Neural progenitor cell (in vitro differentiated cells): ENCODE measurements around the gene VAT1. TPM values are rescaled to one million over a fixed set of nuclear protein-coding genes. Genes with fewer than 3 reads are reported as not detected.

Experiments used
- DNase-seq: peaks from one replicate; pipeline ENCODE4 v3.0.0-alpha.2; 2016; ENCODE audit warnings: low spot score
- H2AFZ ChIP-seq: fragments of 200-600 bp; sonication (generic); replicated peaks from 2 replicates; pipeline ENCODE4 v1.6.1; 2016; ENCODE audit warnings: antibody characterized with exemption
- H3F3A ChIP-seq: fragments of 200-600 bp; sonication (generic); 2 replicates; pipeline ENCODE4 v1.6.1; 2016; ENCODE audit warnings: antibody characterized with exemption, low read depth
- H3K27ac ChIP-seq: fragments of 200-600 bp; sonication (generic); 2 replicates; pipeline ENCODE4 v1.5.1; 2016; ENCODE audit warnings: mild to moderate bottlenecking
- H3K27me3 ChIP-seq: fragments of 200-600 bp; sonication (generic); 2 replicates; pipeline ENCODE4 v1.6.1; 2016; ENCODE audit warnings: mild to moderate bottlenecking, moderate library complexity
- H3K36me3 ChIP-seq: fragments of 200-600 bp; sonication (generic); 2 replicates; pipeline ENCODE4 v1.5.1; 2016
- H3K4me1 ChIP-seq: fragments of 200-600 bp; sonication (generic); 2 replicates; pipeline ENCODE4 v1.6.1; 2016; ENCODE audit warnings: mixed run types
- H3K4me2 ChIP-seq: fragments of 200-600 bp; sonication (generic); 2 replicates; pipeline ENCODE4 v1.6.1; 2016
- H3K4me3 ChIP-seq: fragments of 200-600 bp; sonication (generic); 2 replicates; pipeline ENCODE4 v1.5.1; 2016
- H3K79me2 ChIP-seq: fragments of 200-600 bp; sonication (generic); 2 replicates; pipeline ENCODE4 v1.6.1; 2016; ENCODE audit warnings: low read depth
- H3K9ac ChIP-seq: fragments of 200-600 bp; sonication (generic); 2 replicates; pipeline ENCODE4 v1.6.1; 2016
- H3K9me3 ChIP-seq: fragments of 200-600 bp; sonication (generic); 2 replicates; pipeline ENCODE4 v1.5.1; 2016; ENCODE audit warnings: low read depth
- H4K20me1 ChIP-seq: fragments of 200-600 bp; sonication (generic); 2 replicates; pipeline ENCODE4 v1.6.1; 2016; ENCODE audit warnings: low read depth
- H3K27ac Mint-ChIP-seq: 3 replicates; pipeline ENCODE4 v1.8.0; 2021; ENCODE audit warnings: mixed read lengths
- H3K27me3 Mint-ChIP-seq: 2 replicates; pipeline ENCODE4 v1.8.0; 2022; ENCODE audit warnings: low read depth, mild to moderate bottlenecking, inconsistent platforms, moderate library complexity, mixed read lengths; ENCODE audit not compliant: insufficient read depth
- H3K36me3 Mint-ChIP-seq: 3 replicates; pipeline ENCODE4 v1.8.0; 2021; ENCODE audit warnings: mixed read lengths
- H3K4me1 Mint-ChIP-seq: 3 replicates; pipeline ENCODE4 v1.8.0; 2021; ENCODE audit warnings: mixed read lengths
- H3K4me3 Mint-ChIP-seq: 3 replicates; pipeline ENCODE4 v1.8.0; 2021; ENCODE audit warnings: mild to moderate bottlenecking, moderate library complexity, mixed read lengths
- H3K9me3 Mint-ChIP-seq: 3 replicates; pipeline ENCODE4 v1.8.0; 2020; ENCODE audit warnings: mixed read lengths
- EZH2 ChIP-seq: fragments of 200-600 bp; sonication (generic); IDR thresholded peaks from 2 replicates; pipeline ENCODE4 v1.6.1; 2017; ENCODE audit warnings: antibody characterized with exemption, mild to moderate bottlenecking, moderate library complexity
- EZH2phosphoT487 ChIP-seq: fragments of 200-600 bp; sonication (generic); IDR thresholded peaks from 2 replicates; pipeline ENCODE4 v1.6.1; 2017; ENCODE audit warnings: antibody characterized with exemption
- total RNA-seq: library from RNA; depleted of rRNA; stranded (reverse); fragments of >200 nt; gene quantifications from 2 replicates; pipeline ENCODE4 v1.2.3, GENCODE V29; 2015; ENCODE audit warnings: low replicate concordance
- TF ChIP-seq, protein P1 (sequence below): fragments of 200-600 bp; sonication (generic); IDR thresholded peaks from 2 replicates; pipeline ENCODE4 v1.5.1; 2017; ENCODE audit warnings: antibody characterized with exemption, mild to moderate bottlenecking

The VAT1 gene
- total RNA-seq, 1 donor from 2014 or later, result 94.7 TPM

DNA sequence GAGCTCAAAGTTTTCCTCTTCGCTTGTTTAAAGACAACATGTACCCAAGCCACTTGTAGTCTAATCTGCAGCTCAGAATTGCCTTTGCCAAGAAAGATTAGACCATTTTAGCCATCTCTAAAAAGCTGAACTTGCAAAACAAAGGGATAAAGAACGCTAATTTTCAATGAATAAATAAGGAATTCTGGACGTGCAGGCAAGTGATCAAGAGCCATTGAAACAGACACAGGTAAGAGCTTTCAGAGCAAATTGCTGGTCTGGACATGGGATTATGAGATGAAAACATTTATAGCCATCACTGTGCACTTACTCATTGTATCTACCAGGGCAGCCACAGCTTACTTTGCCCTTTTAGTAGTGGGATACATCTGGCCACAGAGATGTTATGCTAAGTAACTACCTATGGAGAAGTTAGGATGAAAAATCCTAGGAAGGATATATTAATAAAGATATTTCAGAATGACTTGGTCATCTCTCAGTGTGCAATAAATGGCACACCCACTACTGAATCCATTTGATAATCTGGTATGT, 47.2 kb upstream of the VAT1 start:
- Histone ChIP-seq H3K36me3 (peaks cover 14% of the 10 kb centered on the region), H2AFZ (no peak overlapping the region), H3K4me3 (no peak overlapping the region), H3K4me1 (no peaks in the 10 kb centered on the region), H3F3A (peaks cover 5% of the 10 kb centered on the region), H4K20me1 (no peaks in the 10 kb centered on the region), H3K79me2 (no peaks in the 10 kb centered on the region), H3K27me3 (no peaks in the 10 kb centered on the region), H3K27ac (no peak overlapping the region), H3K4me2 (no peak overlapping the region), H3K9ac (no peak overlapping the region), H3K9me3 (no peaks in the 10 kb centered on the region)
- H3K27ac Mint-ChIP-seq, result no peak overlapping the region
- no peak overlapping the region for H3K4me3 Mint-ChIP-seq
- no peaks in the 10 kb centered on the region for H3K27me3 Mint-ChIP-seq
- no peak for TF ChIP-seq EZH2phosphoT487
- TF ChIP-seq, protein P1, sequence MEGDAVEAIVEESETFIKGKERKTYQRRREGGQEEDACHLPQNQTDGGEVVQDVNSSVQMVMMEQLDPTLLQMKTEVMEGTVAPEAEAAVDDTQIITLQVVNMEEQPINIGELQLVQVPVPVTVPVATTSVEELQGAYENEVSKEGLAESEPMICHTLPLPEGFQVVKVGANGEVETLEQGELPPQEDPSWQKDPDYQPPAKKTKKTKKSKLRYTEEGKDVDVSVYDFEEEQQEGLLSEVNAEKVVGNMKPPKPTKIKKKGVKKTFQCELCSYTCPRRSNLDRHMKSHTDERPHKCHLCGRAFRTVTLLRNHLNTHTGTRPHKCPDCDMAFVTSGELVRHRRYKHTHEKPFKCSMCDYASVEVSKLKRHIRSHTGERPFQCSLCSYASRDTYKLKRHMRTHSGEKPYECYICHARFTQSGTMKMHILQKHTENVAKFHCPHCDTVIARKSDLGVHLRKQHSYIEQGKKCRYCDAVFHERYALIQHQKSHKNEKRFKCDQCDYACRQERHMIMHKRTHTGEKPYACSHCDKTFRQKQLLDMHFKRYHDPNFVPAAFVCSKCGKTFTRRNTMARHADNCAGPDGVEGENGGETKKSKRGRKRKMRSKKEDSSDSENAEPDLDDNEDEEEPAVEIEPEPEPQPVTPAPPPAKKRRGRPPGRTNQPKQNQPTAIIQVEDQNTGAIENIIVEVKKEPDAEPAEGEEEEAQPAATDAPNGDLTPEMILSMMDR, result no peak
- TF ChIP-seq EZH2, result no peak
- peaks cover 8% of the 10 kb centered on the region for H3K4me1 Mint-ChIP-seq
- peaks cover 12% of the 10 kb centered on the region for H3K36me3 Mint-ChIP-seq
- DNase-seq, result no peak
- no peaks in the 10 kb centered on the region for H3K9me3 Mint-ChIP-seq

DNA sequence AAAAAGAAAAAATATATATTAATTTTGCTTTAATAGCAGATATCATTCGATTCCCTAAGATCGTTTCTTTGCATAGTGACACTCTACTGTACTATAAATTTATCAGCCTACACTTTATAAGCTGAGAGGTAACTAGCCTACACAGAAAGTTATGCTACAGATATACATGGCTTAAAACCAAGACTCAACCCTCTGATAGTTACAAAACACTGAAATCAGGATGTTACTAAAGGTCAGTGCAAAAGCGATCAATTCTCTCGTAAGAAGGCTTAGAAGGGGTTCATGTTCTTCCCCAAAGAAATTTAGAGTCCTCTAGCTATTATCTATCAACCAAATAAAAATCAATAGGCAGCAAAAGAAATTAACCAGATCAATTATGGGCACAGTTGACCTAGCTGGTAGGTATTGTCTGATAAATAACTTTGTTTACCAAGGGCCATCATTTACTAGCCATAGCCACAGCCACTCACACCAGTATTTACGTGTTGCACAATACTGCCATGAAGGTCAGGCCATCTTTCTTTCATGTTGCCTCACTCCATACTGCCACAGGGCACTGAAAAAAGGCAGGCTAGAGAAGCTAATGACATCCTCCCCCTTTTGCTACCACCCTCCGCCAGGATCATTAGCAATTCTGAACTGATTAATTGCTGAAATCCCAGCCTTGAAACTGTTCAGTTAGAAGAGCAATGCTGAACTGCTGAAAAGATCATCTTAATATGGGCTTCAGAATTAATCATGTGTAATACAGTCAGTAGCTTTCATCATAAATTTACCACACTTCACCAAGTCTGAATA, 46.6 kb upstream of the VAT1 start:
- DNase-seq, result no peak
- Histone ChIP-seq H3K4me1 (no peaks in the 10 kb centered on the region), H3K9ac (no peak overlapping the region), H3K4me2 (no peak overlapping the region), H3K27ac (no peak overlapping the region), H3K27me3 (no peaks in the 10 kb centered on the region), H2AFZ (no peak overlapping the region), H3K9me3 (no peaks in the 10 kb centered on the region), H3K4me3 (no peak overlapping the region), H4K20me1 (no peaks in the 10 kb centered on the region), H3F3A (peaks cover 9% of the 10 kb centered on the region), H3K79me2 (no peaks in the 10 kb centered on the region), H3K36me3 (peaks cover 9% of the 10 kb centered on the region)
- Mint-ChIP-seq H3K4me1 (peaks cover 12% of the 10 kb centered on the region), H3K9me3 (no peaks in the 10 kb centered on the region), H3K36me3 (peaks cover 8% of the 10 kb centered on the region), H3K27me3 (no peaks in the 10 kb centered on the region), H3K27ac (no peak overlapping the region), H3K4me3 (no peak overlapping the region)
- TF ChIP-seq, protein P1, result no peak
- TF ChIP-seq EZH2phosphoT487 (no peak), EZH2 (no peak)

DNA sequence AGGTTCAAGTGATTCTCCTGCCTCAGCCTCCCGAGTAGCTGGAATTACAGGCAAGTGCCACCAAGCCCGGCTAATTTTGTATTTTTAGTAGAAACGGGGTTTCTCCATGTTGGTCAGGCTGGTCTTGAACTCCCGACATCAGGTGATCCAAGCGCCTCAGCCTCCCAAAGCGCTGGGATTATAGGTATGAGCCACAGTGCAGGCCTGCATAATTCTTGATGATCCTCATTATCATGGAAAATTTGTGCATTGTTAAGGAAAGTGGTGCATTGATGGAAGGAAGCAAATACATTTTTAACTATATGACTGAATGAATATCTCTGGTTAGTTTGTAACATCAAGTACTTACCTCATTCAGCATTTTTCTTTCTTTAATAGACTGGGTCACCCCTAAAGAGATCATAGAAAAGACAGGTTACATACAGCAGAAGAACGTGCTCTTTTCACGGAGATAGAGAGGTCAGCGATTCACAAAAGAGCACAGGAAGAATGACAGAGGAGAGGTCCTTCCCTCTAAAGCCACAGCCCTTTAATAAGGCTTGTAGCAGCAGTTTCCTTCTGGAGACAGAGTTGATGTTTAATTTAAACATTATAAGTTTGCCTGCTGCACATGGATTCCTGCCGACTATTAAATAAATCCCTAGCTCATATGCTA, 40.9 kb upstream of the VAT1 start:
- Histone ChIP-seq H3K27ac (no peak overlapping the region), H3K4me3 (no peak overlapping the region), H3K27me3 (no peaks in the 10 kb centered on the region), H3K36me3 (peaks cover 7% of the 10 kb centered on the region), H3K9ac (peak overlapping the region; percentile 20), H2AFZ (no peak overlapping the region), H3K9me3 (no peaks in the 10 kb centered on the region), H3K79me2 (no peaks in the 10 kb centered on the region), H3K4me1 (no peaks in the 10 kb centered on the region), H3K4me2 (no peak overlapping the region), H3F3A (peaks cover 6% of the 10 kb centered on the region), H4K20me1 (no peaks in the 10 kb centered on the region)
- Mint-ChIP-seq H3K27me3 (no peaks in the 10 kb centered on the region), H3K36me3 (peaks cover 13% of the 10 kb centered on the region), H3K9me3 (no peaks in the 10 kb centered on the region), H3K4me1 (peaks cover 7% of the 10 kb centered on the region), H3K27ac (no peak overlapping the region), H3K4me3 (no peak overlapping the region)
- no peak for DNase-seq
- TF ChIP-seq EZH2phosphoT487 (no peak), EZH2 (no peak)
- TF ChIP-seq, protein P1, result no peak
